CD14-positive monocyte (primary cell): Measurements from ENCODE around the gene DDA1. TPM values are rescaled to one million over a fixed set of nuclear protein-coding genes. Genes with fewer than 3 reads are reported as not detected.

ENCODE experiments used
- DNase-seq, 3 donors: peaks; one replicate each; pipeline ENCODE4 v3.0.0-alpha.2; 2011 to 2022
- H2AFZ ChIP-seq: 2 replicates; pipeline ENCODE4 v1.6.0; 2012; ENCODE audit warnings: mild to moderate bottlenecking, low read depth, low read length, inconsistent platforms; ENCODE audit not compliant: insufficient read depth, poor library complexity, severe bottlenecking
- H3K27ac ChIP-seq, 2 donors: 1 replicate in 1 of 2; 2 replicates in 1 of 2; pipeline ENCODE4 v1.5.1; 2012 to 2013; ENCODE audit warnings: low read length in 2 of 2, control low read depth in 1 of 2, inconsistent platforms in 1 of 2, low read depth in 1 of 2, mild to moderate bottlenecking in 1 of 2
- H3K27me3 ChIP-seq, 2 donors: one replicate each; pipeline versions ENCODE4 v1.6.0 to v1.6.1; 2011 to 2013; ENCODE audit warnings: low read length in 2 of 2; ENCODE audit not compliant: control insufficient read depth in 2 of 2, insufficient read depth in 2 of 2
- H3K36me3 ChIP-seq, 2 donors: replicated peaks in 1 of 2; 1 replicate in 1 of 2; 2 replicates in 1 of 2; pipeline versions ENCODE4 v1.5.1 to v1.6.1; 2012 to 2013; ENCODE audit warnings: low read length in 2 of 2, control low read depth in 1 of 2, inconsistent platforms in 1 of 2, mild to moderate bottlenecking in 1 of 2; ENCODE audit not compliant: insufficient read depth in 2 of 2, control insufficient read depth in 1 of 2
- H3K4me1 ChIP-seq, 2 donors: 1 replicate in 1 of 2; 2 replicates in 1 of 2; pipeline versions ENCODE4 v1.5.1 to v1.6.1; 2012 to 2013; ENCODE audit warnings: low read length in 2 of 2, control low read depth in 1 of 2, inconsistent platforms in 1 of 2, mild to moderate bottlenecking in 1 of 2, moderate library complexity in 1 of 2; ENCODE audit not compliant: insufficient read depth in 2 of 2, control insufficient read depth in 1 of 2
- H3K4me2 ChIP-seq: replicated peaks from 2 replicates; pipeline ENCODE3; 2012; ENCODE audit warnings: low read length, moderate library complexity, mild to moderate bottlenecking; ENCODE audit not compliant: poor library complexity, severe bottlenecking; ENCODE audit errors: extremely low read depth
- H3K4me3 ChIP-seq, 3 experiments: fragments of 200-600 bp in 1 of 3; sonication (generic) in 1 of 3; replicated peaks in 1 of 3; 1 replicate in 2 of 3; 2 replicates in 1 of 3; pipeline ENCODE4 v1.5.1; 2011 to 2013; ENCODE audit warnings: low read length in 3 of 3, mild to moderate bottlenecking in 3 of 3, control low read depth in 2 of 3, low read depth in 2 of 3, inconsistent platforms in 1 of 3, moderate library complexity in 1 of 3
- H3K79me2 ChIP-seq: 2 replicates; pipeline ENCODE4 v1.6.0; 2012; ENCODE audit warnings: mild to moderate bottlenecking, control low read depth, inconsistent platforms, low read length, moderate library complexity; ENCODE audit not compliant: insufficient read depth
- H3K9ac ChIP-seq: 2 replicates; pipeline ENCODE4 v1.6.0; 2017; ENCODE audit warnings: low read length, mild to moderate bottlenecking; ENCODE audit not compliant: insufficient read depth, poor library complexity, severe bottlenecking
- H3K9me3 ChIP-seq, 2 donors: replicated peaks in 1 of 2; 1 replicate in 1 of 2; 2 replicates in 1 of 2; pipeline versions ENCODE4 v1.5.1 to v1.6.1; 2012 to 2013; ENCODE audit warnings: low read length in 2 of 2, control low read depth in 1 of 2; ENCODE audit not compliant: control insufficient read depth in 1 of 2, insufficient read depth in 1 of 2
- H4K20me1 ChIP-seq: 2 replicates; pipeline ENCODE4 v1.6.0; 2012; ENCODE audit warnings: mild to moderate bottlenecking, low read length, control low read depth, moderate library complexity; ENCODE audit not compliant: insufficient read depth
- H3K27ac Mint-ChIP-seq, 7 donors: one replicate each; pipeline ENCODE4 v1.8.0; 2020; ENCODE audit warnings: mild to moderate bottlenecking in 7 of 7, mixed read lengths in 7 of 7, moderate library complexity in 6 of 7, inconsistent platforms in 2 of 7
- H3K27me3 Mint-ChIP-seq, 3 donors: one replicate each; pipeline ENCODE4 v1.8.0; 2021 to 2022; ENCODE audit warnings: low read depth in 3 of 3, mild to moderate bottlenecking in 3 of 3, mixed read lengths in 3 of 3, moderate library complexity in 3 of 3, inconsistent platforms in 1 of 3
- H3K36me3 Mint-ChIP-seq, 2 donors: one replicate each; pipeline ENCODE4 v1.8.0; 2020; ENCODE audit warnings: mixed read lengths in 2 of 2, inconsistent platforms in 1 of 2, mild to moderate bottlenecking in 1 of 2
- H3K4me1 Mint-ChIP-seq: one replicate; pipeline ENCODE4 v1.8.0; 2020; ENCODE audit warnings: mild to moderate bottlenecking, mixed read lengths
- H3K4me3 Mint-ChIP-seq, 2 donors: one replicate each; pipeline ENCODE4 v1.8.0; 2020; ENCODE audit warnings: mild to moderate bottlenecking in 2 of 2, mixed read lengths in 2 of 2, moderate library complexity in 1 of 2
- H3K9me3 Mint-ChIP-seq, 7 donors: one replicate each; pipeline ENCODE4 v1.8.0; 2020 to 2022; ENCODE audit warnings: mixed read lengths in 7 of 7, mild to moderate bottlenecking in 6 of 7, moderate library complexity in 6 of 7, inconsistent platforms in 2 of 7
- CTCF ChIP-seq: fragments of 200-600 bp; IDR thresholded peaks from one replicate; pipeline ENCODE4 v1.8.0; 2022; ENCODE audit warnings: antibody characterized with exemption, mild to moderate bottlenecking
- WGBS: methylation state at CpG from one replicate; pipeline ENCODE4 v1.1.5; 2013; ENCODE audit warnings: missing lambda C conversion rate; ENCODE audit not compliant: insufficient coverage; 5-methylcytosine and 5-hydroxymethylcytosine counted together
- intact Hi-C, 2 donors: fragments of 100-400 bp; cut with micrococcal nuclease; formaldehyde crosslinking; loops; one replicate each; pipeline versions ENCODE4 v1.15.0 to v1.15.1; 2023
- polyA plus RNA-seq, 3 donors: library from polyadenylated mRNA; depleted of rRNA in 1 of 3; unstranded in 2 of 3; stranded (reverse) in 1 of 3; fragments of 300-500 nt in 2 of 3; fragments of >200 nt in 1 of 3; fragmentation: Illumina TruSeq in 2 of 3; gene quantifications; 1 replicate in 2 of 3; 2 replicates in 1 of 3; pipeline ENCODE4 v1.2.3, GENCODE V29; 2012 to 2021

The DDA1 gene
- polyA plus RNA-seq, 3 donors = 22.5 to 49.5 (median 23.8) TPM

GRCh38 chr19:17323964-17324332 is 14.6 kb downstream of the DDA1 start:
- WGBS = 29% methylated on average over 6 of the region's 7 CpGs
- H3K4me3 Mint-ChIP-seq = peak overlapping the region in 1 of 2 donors; percentile 59
- Histone ChIP-seq H2AFZ (no peak overlapping the region), H3K4me3 (peak overlapping the region in 2 of 3 experiments; percentile 9 to 56), H4K20me1 (peaks cover 34% of the 10 kb centered on the region), H3K9ac (no peak overlapping the region), H3K4me1 (peaks cover 15 to 18% of the 10 kb centered on the region in 2 donors), H3K27me3 (peaks cover 2 to 12% of the 10 kb centered on the region in 2 donors), H3K27ac (no peak overlapping the region), H3K79me2 (no peaks in the 10 kb centered on the region), H3K4me2 (peak overlapping the region; percentile 75), H3K9me3 (no peaks in the 10 kb centered on the region), H3K36me3 (peaks cover 36 to 48% of the 10 kb centered on the region in 2 donors)
- peaks cover 7 to 35% (median 15%) of the 10 kb centered on the region in 3 donors for H3K27me3 Mint-ChIP-seq
- H3K36me3 Mint-ChIP-seq = peaks cover 30 to 60% of the 10 kb centered on the region in 2 donors
- peaks cover 12% of the 10 kb centered on the region for H3K4me1 Mint-ChIP-seq
- intact Hi-C loops = no loop called here
- DNase-seq = peak in 2 of 3 donors; percentile 38 to 64
- no peak overlapping the region for H3K27ac Mint-ChIP-seq
- H3K9me3 Mint-ChIP-seq = peaks cover 0 to 5% (median 0%) of the 10 kb centered on the region in 7 donors
- peak; percentile 16 for TF ChIP-seq CTCF

- Histone ChIP-seq H3K9me3 (peaks cover 0 to 6% of the 10 kb centered on the region in 2 donors), H2AFZ (no peak overlapping the region), H3K79me2 (no peaks in the 10 kb centered on the region), H3K4me3 (peak overlapping the region in 1 of 3 experiments; percentile 56), H3K36me3 (peaks cover 30 to 42% of the 10 kb centered on the region in 2 donors), H3K9ac (no peak overlapping the region), H3K4me2 (peak overlapping the region; percentile 75), H3K27ac (no peak overlapping the region), H3K27me3 (peaks cover 5 to 16% of the 10 kb centered on the region in 2 donors), H4K20me1 (peaks cover 40% of the 10 kb centered on the region), H3K4me1 (peaks cover 20 to 24% of the 10 kb centered on the region in 2 donors)
- peak in 1 of 3 donors; percentile 8 for DNase-seq
- TF ChIP-seq CTCF = no peak
- Mint-ChIP-seq H3K36me3 (peaks cover 26 to 54% of the 10 kb centered on the region in 2 donors), H3K9me3 (peaks cover 0 to 6% (median 2%) of the 10 kb centered on the region in 7 donors), H3K4me3 (no peak overlapping the region), H3K4me1 (peaks cover 15% of the 10 kb centered on the region), H3K27me3 (peaks cover 13 to 41% (median 20%) of the 10 kb centered on the region in 3 donors), H3K27ac (no peak overlapping the region)
- intact Hi-C loops = no loop called here
- 75% methylated on average over 22 of the region's 28 CpGs for WGBS
These were observed 15.2 kb downstream of the DDA1 start for GRCh38 chr19:17324357-17325114.
